GM19372 (cell line): ENCODE data around the gene NOP56.
"Not testable (repeated sequence)": the region's sequence is repeated elsewhere in the genome, so short reads cannot be mapped to it uniquely, and the experiment has no call there.

Experiments used
- ATAC-seq: cut with Tn5 transposase; IDR thresholded peaks from one replicate; pipeline ENCODE4 v1.9.1; 2021; ENCODE audit warnings: mild to moderate bottlenecking, low read depth, moderate library complexity; ENCODE audit not compliant: unreplicated experiment

NOP56 gene

GRCh38 chr20:2680046-2680445 is 27.6 kb downstream of the NOP56 start:
- ATAC-seq: no peak

DNA sequence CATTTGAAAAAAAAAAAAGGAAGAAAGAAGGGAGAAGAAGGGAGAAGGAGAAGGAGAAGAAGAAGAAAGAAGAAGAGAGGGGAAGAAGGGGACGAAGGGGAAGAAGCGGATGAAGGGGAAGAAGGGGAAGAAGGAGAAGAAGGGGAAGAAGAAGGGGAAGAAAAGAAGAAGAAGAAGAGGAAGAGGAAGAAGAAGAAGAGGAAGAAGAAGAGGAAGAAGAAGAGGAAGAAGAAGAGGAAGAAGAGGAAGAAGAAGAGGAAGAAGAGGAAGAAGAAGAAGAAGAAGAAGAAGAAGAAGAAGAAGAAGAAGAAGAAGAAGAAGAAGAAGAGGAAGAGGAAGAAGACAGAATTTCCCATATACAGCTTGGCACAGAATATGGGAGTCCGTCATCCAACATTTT is 29.6 kb downstream of the NOP56 start:
- ATAC-seq: not testable (repeated sequence)

DNA sequence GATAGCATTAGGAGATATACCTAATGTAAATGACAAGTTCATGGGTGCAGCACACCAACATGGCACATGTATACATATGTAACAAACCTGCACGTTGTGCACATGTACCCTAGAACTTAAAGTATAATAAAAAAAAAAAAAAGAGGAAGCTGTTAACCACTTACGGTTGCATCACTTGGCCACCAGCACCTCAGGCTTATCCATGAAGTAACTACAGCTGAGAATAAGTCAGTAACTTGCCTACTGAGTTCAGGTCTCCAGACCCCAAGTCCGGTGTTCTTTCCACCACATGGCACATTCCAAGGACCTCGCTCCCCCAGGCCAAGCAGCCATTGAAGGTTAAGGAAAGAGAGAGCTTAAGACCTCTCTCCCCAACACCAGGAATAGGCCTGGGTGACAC is 32.4 kb downstream of the NOP56 start:
- ATAC-seq: not testable (repeated sequence)

GRCh38 chr20:2687514-2687913 is 35.1 kb downstream of the NOP56 start:
- no peak for ATAC-seq

- no peak for ATAC-seq
These were observed 35.7 kb downstream of the NOP56 start for GRCh38 chr20:2688041-2688591.

DNA sequence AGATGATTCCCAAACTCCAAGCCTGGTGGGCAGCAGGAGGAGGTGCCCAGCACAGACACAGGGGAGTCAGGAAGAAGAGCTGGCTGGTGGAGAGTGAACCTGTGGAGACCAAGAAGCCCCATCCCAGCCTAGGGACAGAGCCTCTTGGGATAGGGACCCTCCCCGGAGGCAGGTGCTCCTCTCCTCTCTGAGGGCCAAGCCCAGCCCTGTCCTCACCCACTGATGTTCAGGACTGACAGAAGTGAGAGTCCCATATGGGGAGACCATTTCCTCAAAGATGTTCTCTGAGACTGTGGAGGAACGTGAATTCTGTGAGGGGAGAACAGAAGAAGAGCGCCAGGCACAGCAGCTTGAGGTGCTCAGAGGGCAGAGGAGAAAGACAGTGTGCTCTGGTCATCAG is 37.8 kb downstream of the NOP56 start:
- ATAC-seq: no peak

DNA sequence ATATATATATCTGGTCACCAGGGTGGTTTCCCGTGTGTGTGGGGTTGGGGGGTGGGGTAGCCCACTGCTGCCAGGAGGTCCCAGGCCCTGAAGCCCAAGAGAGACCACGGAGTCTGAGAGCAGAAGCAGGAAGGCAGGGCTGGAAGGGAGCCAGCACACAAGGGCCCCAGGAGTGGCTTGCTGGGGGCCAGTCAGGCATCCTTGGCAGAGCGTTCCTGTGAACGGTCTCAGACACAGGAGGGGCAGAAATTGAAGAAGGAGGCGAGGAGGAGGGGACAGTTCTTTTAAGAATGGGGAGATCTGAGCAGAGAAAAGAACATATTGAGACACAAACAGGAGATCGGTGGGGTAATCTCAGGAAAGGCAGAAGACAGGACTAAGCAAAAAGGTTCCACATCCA is 38.3 kb downstream of the NOP56 start:
- no peak for ATAC-seq

DNA sequence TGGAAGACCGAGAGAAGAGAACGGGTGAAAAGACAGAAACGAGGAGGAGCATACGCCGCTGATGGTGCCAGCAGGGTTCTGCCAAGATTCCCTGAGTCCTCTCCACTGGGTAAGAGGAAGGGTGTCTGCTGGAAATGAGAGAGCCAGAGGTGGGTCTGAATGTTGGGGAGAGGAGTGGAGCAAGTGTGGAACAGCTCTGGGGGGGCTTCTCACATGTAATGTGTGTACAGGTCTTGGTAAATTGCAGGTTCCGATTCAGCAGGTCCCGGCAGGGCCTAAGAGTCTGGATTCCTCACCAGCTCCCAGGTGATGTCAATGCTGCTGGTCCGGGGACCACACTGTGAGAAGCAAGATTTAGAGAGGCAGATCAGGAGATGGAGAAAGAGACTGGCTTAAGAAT is 38.7 kb downstream of the NOP56 start:
- ATAC-seq: no peak

DNA sequence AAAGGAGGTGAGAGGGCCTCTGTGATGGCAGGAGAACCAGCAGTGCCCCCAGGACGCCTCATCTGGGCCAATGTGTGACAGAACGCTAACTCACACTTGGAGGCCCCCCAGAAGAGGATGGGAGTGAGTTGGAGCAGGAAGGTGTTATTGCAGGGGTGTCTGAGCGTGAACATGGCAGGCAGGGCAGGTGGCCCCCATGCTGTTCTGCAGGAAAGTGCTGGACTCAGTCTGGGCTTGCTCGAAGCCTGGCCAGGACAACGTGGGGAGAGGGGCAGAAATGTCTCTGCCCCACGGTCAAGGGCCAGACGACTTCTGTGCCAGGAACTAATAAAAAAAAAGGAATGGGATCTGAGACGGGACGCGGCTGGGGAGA is 39.2 kb downstream of the NOP56 start:
- ATAC-seq: no peak

- ATAC-seq: no peak
These were observed 39.8 kb downstream of the NOP56 start, which contains the start of gene EBF4 for GRCh38 chr20:2692036-2692885. EBF4 (plus strand) TSS chr20:2692780; CDS start chr20:2693646, 866 bp downstream.

DNA sequence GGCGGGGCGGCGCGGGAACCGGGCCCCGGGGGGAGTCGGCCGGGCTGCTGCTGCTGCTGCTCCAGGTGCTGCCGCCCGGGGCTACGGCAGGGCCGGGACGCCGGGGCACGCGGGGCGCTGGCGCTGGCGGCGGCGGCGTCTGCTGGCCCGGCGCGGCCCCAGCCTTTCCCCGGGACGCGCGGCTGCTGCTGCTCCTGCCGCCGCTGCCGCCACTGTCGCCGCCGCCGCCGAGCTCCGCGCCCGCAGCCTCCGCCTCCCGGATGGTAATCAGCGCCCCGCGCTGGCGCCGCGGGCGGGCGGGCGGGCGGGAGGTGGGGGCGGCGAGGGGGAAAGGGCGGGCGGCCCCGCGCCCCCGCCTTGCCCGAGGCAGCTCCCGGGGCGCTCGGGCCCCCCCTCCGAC is 40.5 kb downstream of the NOP56 start:
- ATAC-seq: no peak

DNA sequence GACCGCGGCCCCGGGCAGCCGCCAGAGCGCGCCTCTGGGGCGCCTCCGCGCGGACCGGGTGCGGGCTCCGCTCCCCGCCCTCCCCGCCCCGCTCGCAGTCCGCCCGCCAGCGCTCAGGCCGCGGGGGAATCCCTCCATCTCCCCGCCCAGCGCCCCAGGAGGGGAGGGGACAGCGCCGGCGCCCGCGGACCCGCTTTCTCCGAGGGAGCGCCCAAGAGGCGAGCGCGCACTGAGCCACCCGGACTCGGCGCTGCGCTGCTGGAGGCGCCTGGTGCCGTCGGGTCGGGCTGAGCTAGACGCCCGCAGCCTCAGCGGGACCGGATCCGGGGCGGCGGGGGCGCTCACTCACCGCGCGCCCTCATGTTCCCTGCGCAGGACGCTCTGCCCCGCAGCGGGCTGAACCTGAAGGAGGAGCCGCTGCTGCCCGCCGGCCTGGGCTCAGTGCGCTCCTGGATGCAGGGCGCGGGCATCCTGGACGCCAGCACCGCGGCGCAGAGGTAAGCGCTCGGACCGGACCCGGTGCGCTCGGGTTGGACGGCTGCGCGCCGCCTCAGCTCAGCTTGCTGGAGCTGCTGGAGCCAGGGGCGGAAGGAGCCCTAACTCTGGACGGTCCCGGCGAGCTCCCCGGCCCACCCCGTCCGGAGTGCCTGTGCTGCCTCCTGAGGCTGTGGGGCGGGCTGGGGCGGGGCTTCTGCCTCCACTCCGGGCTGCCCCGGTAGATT is 41.0 kb downstream of the NOP56 start:
- no peak for ATAC-seq

DNA sequence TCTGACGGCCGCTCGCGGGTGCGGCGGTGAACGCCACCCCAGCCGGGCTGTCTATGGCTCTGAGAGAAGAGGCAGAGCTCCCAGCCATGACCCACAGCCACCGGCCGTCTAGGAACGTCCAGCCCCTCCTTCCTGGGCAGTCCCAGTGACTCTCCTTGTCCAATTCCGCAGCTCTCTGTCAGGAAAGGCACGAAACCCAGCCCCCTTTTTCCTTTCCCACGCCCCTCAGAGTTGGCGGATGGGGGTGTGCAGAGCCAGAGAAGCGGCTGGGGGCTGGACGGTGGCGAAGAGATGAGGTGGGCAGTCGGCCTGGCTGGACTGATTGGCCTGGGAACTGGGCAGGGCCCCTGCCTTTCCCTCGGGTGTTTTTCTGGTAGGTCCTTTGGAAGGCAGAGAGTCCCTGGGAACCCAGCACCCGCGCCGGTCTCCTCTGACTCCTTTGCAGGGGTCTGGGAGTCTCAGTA is 41.6 kb downstream of the NOP56 start:
- ATAC-seq: no peak

DNA sequence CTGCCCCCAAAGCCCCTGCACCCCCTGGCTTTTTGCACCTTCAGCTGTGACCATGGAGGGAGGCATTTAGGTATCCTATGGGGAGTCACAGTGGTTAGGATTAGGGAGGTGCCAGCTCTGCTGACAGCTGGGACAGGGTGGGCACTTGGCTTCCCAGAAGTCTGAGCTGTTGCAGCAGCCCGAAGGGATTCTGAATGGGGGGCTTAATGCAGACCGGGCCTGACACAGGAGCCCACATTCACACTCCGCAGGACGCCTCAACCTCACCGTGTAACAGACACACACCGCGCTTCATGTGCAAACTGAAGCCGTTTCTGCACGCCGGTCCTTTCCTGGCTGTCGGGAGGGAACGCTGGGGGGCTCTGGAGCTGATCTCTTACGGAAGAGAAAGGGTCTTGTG is 42.1 kb downstream of the NOP56 start:
- no peak for ATAC-seq

- no peak for ATAC-seq
These were observed 43.0 kb downstream of the NOP56 start for GRCh38 chr20:2695206-2695983.

DNA sequence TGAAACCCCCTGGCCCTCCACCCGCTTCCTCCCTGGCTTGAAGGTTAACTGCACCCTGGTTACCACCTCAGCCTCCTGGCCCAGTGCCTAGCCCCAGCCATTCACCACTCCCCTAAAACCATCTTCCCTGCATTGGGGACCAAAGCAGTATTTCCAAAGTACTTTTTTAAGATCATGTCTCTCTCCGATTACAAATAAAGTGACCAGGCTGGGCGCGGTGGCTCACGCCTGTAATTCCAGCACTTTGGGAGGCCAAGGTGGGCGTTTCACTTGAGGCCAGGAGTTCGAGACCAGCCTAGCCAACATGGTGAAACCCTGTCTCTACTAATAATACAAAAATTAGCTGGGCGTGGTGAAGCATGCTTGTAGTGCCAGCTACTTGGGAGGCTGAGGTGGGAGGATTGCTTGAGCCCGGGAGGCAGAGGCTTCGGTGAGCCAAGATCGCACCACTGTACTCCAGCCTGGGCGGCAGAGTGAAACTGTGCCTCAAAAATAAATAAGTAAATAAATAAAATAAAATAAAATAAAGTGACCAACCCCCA is 43.6 kb downstream of the NOP56 start:
- ATAC-seq: not testable (repeated sequence)

GRCh38 chr20:2696646-2697045 is 44.2 kb downstream of the NOP56 start:
- no peak for ATAC-seq

DNA sequence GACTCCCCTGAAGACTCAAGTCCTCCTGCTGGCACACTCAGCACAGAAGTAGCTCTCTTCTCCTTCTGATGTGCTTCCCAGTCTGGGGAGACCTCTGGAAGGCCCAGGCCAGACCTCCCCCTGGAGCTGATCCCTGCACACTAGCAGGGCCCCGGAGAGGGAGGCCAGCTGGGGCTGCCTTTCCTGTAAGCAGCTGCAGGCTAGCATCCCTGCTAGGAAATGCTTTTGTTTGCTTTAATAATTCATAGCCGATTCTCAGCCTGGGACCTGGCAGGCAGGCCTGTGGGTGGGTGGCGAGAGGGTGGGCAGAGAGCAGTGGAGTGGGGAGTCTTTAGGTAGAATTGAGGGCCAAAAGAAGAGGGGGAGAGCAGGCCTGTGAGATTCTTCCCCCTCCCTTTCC is 45.3 kb downstream of the NOP56 start:
- ATAC-seq: no peak

GRCh38 chr20:2698186-2698817 is 45.9 kb downstream of the NOP56 start:
- no peak for ATAC-seq

DNA sequence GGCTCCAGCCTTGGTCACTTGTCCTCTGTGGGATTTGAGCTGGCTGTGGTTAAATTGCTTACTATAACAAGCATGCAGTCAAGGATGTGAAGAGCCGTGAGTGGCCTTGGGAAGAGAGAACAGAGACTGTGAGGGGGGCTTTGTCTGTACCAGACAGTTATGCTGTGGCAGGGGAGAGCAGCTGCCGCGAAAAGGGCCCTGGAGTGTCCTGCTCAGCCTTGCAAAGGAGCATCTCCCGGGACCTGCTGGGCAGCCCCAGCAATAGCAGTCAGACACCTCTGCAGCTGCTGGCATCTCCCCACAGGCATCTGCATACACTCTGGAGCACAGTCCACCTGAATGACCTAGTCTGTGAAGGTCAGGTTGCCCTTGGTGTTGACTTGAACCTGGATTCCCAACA is 46.5 kb downstream of the NOP56 start:
- ATAC-seq: no peak
